ENCODE results near the gene KRABD2.

GRCh38 chr17:8417806-8418205 lies 41.3 kb upstream of the KRABD2 start:
- TF ChIP-seq CTCF (IDR thresholded peaks at IDR 0.05; ENCODE audit: insufficient read depth, low read depth, low read length), result no peak
- TF ChIP-seq EZH2 (IDR thresholded peaks at IDR 0.05; ENCODE audit: insufficient read depth, low read length), result no peak

All from astrocyte (in vitro differentiated cells and primary cell).